Epithelial cell of esophagus (primary cell): ENCODE data around the gene CFL1.
"Not testable (repeated sequence)": the region's sequence is repeated elsewhere in the genome, so short reads cannot be mapped to it uniquely, and the experiment has no call there.

Experiments used
- DNase-seq: peaks from one replicate; pipeline ENCODE4 v3.0.0; 2010; ENCODE audit warnings: low read depth
- H3K4me3 ChIP-seq: 2 replicates; pipeline ENCODE4 v1.5.1; 2011; ENCODE audit warnings: mild to moderate bottlenecking, low read length, control low read depth
- CTCF ChIP-seq: IDR thresholded peaks from 2 replicates; pipeline ENCODE4 v1.5.1; 2011; ENCODE audit warnings: low read depth, mild to moderate bottlenecking, low read length, control low read depth, inconsistent platforms; ENCODE audit not compliant: insufficient read depth; ENCODE audit errors: missing control alignments

Gene CFL1

GRCh38 chr11:65849771-65850216 lies 8.2 kb downstream of the CFL1 start:
- TF ChIP-seq CTCF = no peak
- H3K4me3 ChIP-seq = no peak overlapping the region
- no peak for DNase-seq

GRCh38 chr11:65849366-65849765 lies 8.6 kb downstream of the CFL1 start:
- no peak overlapping the region for H3K4me3 ChIP-seq
- no peak for DNase-seq
- TF ChIP-seq CTCF = no peak

GRCh38 chr11:65848693-65849092 lies 9.3 kb downstream of the CFL1 start:
- DNase-seq, H3K4me3 ChIP-seq: not testable (repeated sequence)

GRCh38 chr11:65847746-65848145 lies 10.2 kb downstream of the CFL1 start:
- no peak for DNase-seq
- no peak overlapping the region for H3K4me3 ChIP-seq
- no peak for TF ChIP-seq CTCF

- H3K4me3 ChIP-seq = no peak overlapping the region
- no peak for DNase-seq
- TF ChIP-seq CTCF = no peak
Observed at GRCh38 chr11:65844231-65844872, 13.6 kb downstream of the CFL1 start.

GRCh38 chr11:65843811-65844210 lies 14.2 kb downstream of the CFL1 start:
- no peak overlapping the region for H3K4me3 ChIP-seq
- DNase-seq = no peak
- no peak for TF ChIP-seq CTCF

- H3K4me3 ChIP-seq = no peak overlapping the region
- peak; percentile 44 for DNase-seq
- no peak for TF ChIP-seq CTCF
Observed at GRCh38 chr11:65842144-65842543, 15.8 kb downstream of the CFL1 start.
